H9 (cell line): ENCODE results near the gene TIGD1. TPM values are rescaled to one million over a fixed set of nuclear protein-coding genes. Genes with fewer than 3 reads are reported as not detected.

Source experiments
- DNase-seq: peaks from one replicate; pipeline ENCODE4 v3.0.0-alpha.2; 2017
- H2AFZ ChIP-seq: one replicate; pipeline ENCODE4 v1.6.1; 2013; ENCODE audit warnings: mild to moderate bottlenecking, low read length, control low read depth, moderate library complexity
- H2AK5ac ChIP-seq: 2 replicates; pipeline ENCODE4 v1.6.1; 2013; ENCODE audit warnings: low read length, control low read depth, mixed read lengths; ENCODE audit not compliant: insufficient read length
- H2BK120ac ChIP-seq: one replicate; pipeline ENCODE4 v1.6.1; 2013; ENCODE audit warnings: low read depth, mild to moderate bottlenecking, low read length, control low read depth, inconsistent platforms; ENCODE audit not compliant: poor library complexity, severe bottlenecking
- H2BK12ac ChIP-seq: 2 replicates; pipeline ENCODE4 v1.6.1; 2013; ENCODE audit warnings: low read length, control low read depth, mixed read lengths, low read depth; ENCODE audit not compliant: insufficient read length
- H2BK15ac ChIP-seq: 2 replicates; pipeline ENCODE4 v1.6.1; 2013; ENCODE audit warnings: low read depth, low read length, control low read depth
- H2BK20ac ChIP-seq: one replicate; pipeline ENCODE4 v1.6.1; 2013; ENCODE audit warnings: low read depth, mild to moderate bottlenecking, low read length, control low read depth, inconsistent platforms; ENCODE audit not compliant: poor library complexity, severe bottlenecking
- H2BK5ac ChIP-seq: 2 replicates; pipeline ENCODE4 v1.6.1; 2013; ENCODE audit warnings: low read length, control low read depth, mixed read lengths; ENCODE audit not compliant: insufficient read length
- H3K14ac ChIP-seq: 2 replicates; pipeline ENCODE4 v1.6.1; 2013; ENCODE audit warnings: low read length, control low read depth; ENCODE audit not compliant: insufficient read depth
- H3K18ac ChIP-seq: 2 replicates; pipeline ENCODE4 v1.6.1; 2013; ENCODE audit warnings: low read depth, mild to moderate bottlenecking, mixed read lengths, low read length, control low read depth; ENCODE audit not compliant: insufficient read length
- H3K23ac ChIP-seq: 2 replicates; pipeline ENCODE4 v1.6.1; 2013; ENCODE audit warnings: low read length, control low read depth, mixed read lengths, low read depth; ENCODE audit not compliant: insufficient read length
- H3K23me2 ChIP-seq: 2 replicates; pipeline ENCODE4 v1.6.1; 2013; ENCODE audit warnings: low read depth, mild to moderate bottlenecking, mixed read lengths, low read length, control low read depth; ENCODE audit not compliant: insufficient read length, poor library complexity, severe bottlenecking
- H3K27ac ChIP-seq: 2 replicates; pipeline ENCODE4 v1.5.1; 2013; ENCODE audit warnings: low read length, control low read depth, mixed read lengths, low read depth; ENCODE audit not compliant: insufficient read length
- H3K27me3 ChIP-seq: 2 replicates; pipeline ENCODE4 v1.6.1; 2013; ENCODE audit warnings: low read length, control low read depth, inconsistent platforms; ENCODE audit not compliant: insufficient read depth
- H3K4ac ChIP-seq: 2 replicates; pipeline ENCODE4 v1.6.1; 2013; ENCODE audit warnings: low read depth, mild to moderate bottlenecking, control low read depth, inconsistent platforms, low read length, moderate library complexity
- H3K4me1 ChIP-seq: 2 replicates; pipeline ENCODE4 v1.6.1; 2013; ENCODE audit warnings: low read length, control low read depth, inconsistent platforms; ENCODE audit not compliant: insufficient read depth
- H3K4me2 ChIP-seq: 2 replicates; pipeline ENCODE4 v1.6.1; 2013; ENCODE audit warnings: low read length, control low read depth, mixed read lengths; ENCODE audit not compliant: insufficient read length, insufficient read depth
- H3K56ac ChIP-seq: 2 replicates; pipeline ENCODE4 v1.6.1; 2013; ENCODE audit warnings: low read depth, mild to moderate bottlenecking, mixed read lengths, low read length, control low read depth; ENCODE audit not compliant: insufficient read length
- H3K79me1 ChIP-seq: 2 replicates; pipeline ENCODE4 v1.6.1; 2013; ENCODE audit warnings: low read depth, mild to moderate bottlenecking, moderate library complexity, low read length, control low read depth, inconsistent platforms; ENCODE audit not compliant: insufficient read depth, poor library complexity, severe bottlenecking
- H3K79me2 ChIP-seq: 2 replicates; pipeline ENCODE4 v1.6.1; 2013; ENCODE audit warnings: low read length, control low read depth, inconsistent platforms; ENCODE audit not compliant: insufficient read depth
- H3K9ac ChIP-seq: 2 replicates; pipeline ENCODE4 v1.6.1; 2013; ENCODE audit warnings: low read length, control low read depth, mixed read lengths; ENCODE audit not compliant: insufficient read length; ENCODE audit errors: extremely low read depth
- H3K9me3 ChIP-seq: one replicate; pipeline ENCODE4 v1.6.1; 2013; ENCODE audit warnings: low read depth, low read length, inconsistent platforms; ENCODE audit not compliant: control insufficient read depth
- H3T11ph ChIP-seq: one replicate; pipeline ENCODE4 v1.6.1; 2013; ENCODE audit warnings: mild to moderate bottlenecking, low read length, control low read depth, inconsistent platforms
- H4K20me1 ChIP-seq: one replicate; pipeline ENCODE4 v1.6.1; 2013; ENCODE audit not compliant: control insufficient read depth, insufficient read length, insufficient read depth
- H4K5ac ChIP-seq: 2 replicates; pipeline ENCODE4 v1.6.1; 2013; ENCODE audit warnings: low read depth, mild to moderate bottlenecking, mixed read lengths, low read length, control low read depth; ENCODE audit not compliant: insufficient read length
- H4K8ac ChIP-seq: replicated peaks from 2 replicates; pipeline ENCODE4 v1.6.1; 2013; ENCODE audit warnings: low read length, control low read depth, mixed read lengths, low read depth; ENCODE audit not compliant: insufficient read length
- H4K91ac ChIP-seq: 2 replicates; pipeline ENCODE4 v1.6.1; 2013; ENCODE audit warnings: low read depth, mild to moderate bottlenecking, moderate library complexity, mixed read lengths, low read length, control low read depth; ENCODE audit not compliant: insufficient read length
- H3K27ac Mint-ChIP-seq, 3 experiments: 2 replicates in 2 of 3; 3 replicates in 1 of 3; pipeline ENCODE4 v1.8.0; 2020 to 2021; ENCODE audit warnings: mixed read lengths in 3 of 3, mild to moderate bottlenecking in 1 of 3, moderate library complexity in 1 of 3
- H3K27me3 Mint-ChIP-seq: 2 replicates; pipeline ENCODE4 v1.8.0; 2021; ENCODE audit warnings: low read depth, mild to moderate bottlenecking, moderate library complexity, mixed read lengths
- H3K36me3 Mint-ChIP-seq, 3 experiments: 2 replicates in 2 of 3; 3 replicates in 1 of 3; pipeline ENCODE4 v1.8.0; 2020 to 2021; ENCODE audit warnings: low read depth in 3 of 3, mixed read lengths in 3 of 3; ENCODE audit not compliant: insufficient read depth in 1 of 3
- H3K4me1 Mint-ChIP-seq, 2 experiments: 2 replicates each; pipeline ENCODE4 v1.8.0; 2020; ENCODE audit warnings: mixed read lengths in 2 of 2
- H3K4me3 Mint-ChIP-seq, 2 experiments: 2 replicates in 1 of 2; 3 replicates in 1 of 2; pipeline ENCODE4 v1.8.0; 2020 to 2021; ENCODE audit warnings: mild to moderate bottlenecking in 2 of 2, mixed read lengths in 2 of 2, moderate library complexity in 1 of 2
- H3K9me3 Mint-ChIP-seq, 2 experiments: 2 replicates in 1 of 2; 3 replicates in 1 of 2; pipeline ENCODE4 v1.8.0; 2020; ENCODE audit warnings: mild to moderate bottlenecking in 2 of 2, mixed read lengths in 2 of 2, moderate library complexity in 1 of 2
- WGBS: extraction: QIAGEN DNeasy Blood & Tissue Kit; methylation state at CpG from one replicate; pipeline ENCODE4 v1.1.7; 2013; ENCODE audit warnings: missing lambda C conversion rate, low lambda C conversion rate, mixed read lengths; ENCODE audit not compliant: insufficient read length; ENCODE audit errors: extremely low coverage; 5-methylcytosine and 5-hydroxymethylcytosine counted together
- total RNA-seq: library from RNA; stranded (reverse); gene quantifications from 2 replicates; pipeline ENCODE4 v1.2.1, GENCODE V29; 2021
- TF ChIP-seq, protein P1 (sequence below): fragments of 200-600 bp; sonication (generic); conservative IDR thresholded peaks from 3 replicates; pipeline ENCODE4 v1.8.0; 2021; ENCODE audit warnings: antibody characterized with exemption, mild to moderate bottlenecking

The TIGD1 gene
- total RNA-seq, 1 experiment from 2014 or later = 6.3 TPM

DNA sequence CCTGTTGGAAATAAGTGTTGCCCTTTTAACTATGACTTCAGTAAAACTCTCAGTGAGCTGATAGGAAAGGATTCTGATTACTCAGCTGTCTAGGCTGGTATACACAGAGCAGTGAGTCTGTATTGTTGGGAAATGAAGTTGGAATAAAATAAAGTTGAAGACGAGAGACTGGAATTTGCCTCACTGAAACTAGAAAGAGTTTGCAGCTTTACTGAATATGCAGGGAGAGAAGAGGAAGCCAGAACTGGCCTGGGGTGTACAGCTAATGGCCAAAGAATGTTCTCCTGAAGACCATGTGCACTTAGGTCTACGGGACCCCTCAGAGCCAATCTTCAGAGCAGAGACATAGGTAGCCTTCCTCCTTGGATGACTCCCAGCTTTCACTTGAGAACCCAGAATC lies 26.6 kb upstream of the TIGD1 start:
- Histone ChIP-seq H2BK20ac (no peak overlapping the region), H3K23me2 (no peaks in the 10 kb centered on the region), H4K20me1 (no peaks in the 10 kb centered on the region), H3K4me2 (no peak overlapping the region), H4K8ac (no peak overlapping the region), H2AFZ (no peak overlapping the region), H3K27ac (no peak overlapping the region), H3K27me3 (no peaks in the 10 kb centered on the region), H4K91ac (no peak overlapping the region), H2AK5ac (no peak overlapping the region), H2BK5ac (no peak overlapping the region), H4K5ac (no peak overlapping the region), H3K79me1 (no peaks in the 10 kb centered on the region), H3K4ac (no peak overlapping the region), H3K23ac (no peak overlapping the region), H3K18ac (no peak overlapping the region), H3T11ph (no peak overlapping the region), H3K9me3 (no peaks in the 10 kb centered on the region), H3K56ac (no peak overlapping the region), H2BK15ac (no peak overlapping the region), H3K9ac (no peak overlapping the region), H3K14ac (no peak overlapping the region), H2BK120ac (no peak overlapping the region), H3K79me2 (no peaks in the 10 kb centered on the region), H3K4me1 (no peaks in the 10 kb centered on the region), H2BK12ac (no peak overlapping the region)
- TF ChIP-seq, protein P1, sequence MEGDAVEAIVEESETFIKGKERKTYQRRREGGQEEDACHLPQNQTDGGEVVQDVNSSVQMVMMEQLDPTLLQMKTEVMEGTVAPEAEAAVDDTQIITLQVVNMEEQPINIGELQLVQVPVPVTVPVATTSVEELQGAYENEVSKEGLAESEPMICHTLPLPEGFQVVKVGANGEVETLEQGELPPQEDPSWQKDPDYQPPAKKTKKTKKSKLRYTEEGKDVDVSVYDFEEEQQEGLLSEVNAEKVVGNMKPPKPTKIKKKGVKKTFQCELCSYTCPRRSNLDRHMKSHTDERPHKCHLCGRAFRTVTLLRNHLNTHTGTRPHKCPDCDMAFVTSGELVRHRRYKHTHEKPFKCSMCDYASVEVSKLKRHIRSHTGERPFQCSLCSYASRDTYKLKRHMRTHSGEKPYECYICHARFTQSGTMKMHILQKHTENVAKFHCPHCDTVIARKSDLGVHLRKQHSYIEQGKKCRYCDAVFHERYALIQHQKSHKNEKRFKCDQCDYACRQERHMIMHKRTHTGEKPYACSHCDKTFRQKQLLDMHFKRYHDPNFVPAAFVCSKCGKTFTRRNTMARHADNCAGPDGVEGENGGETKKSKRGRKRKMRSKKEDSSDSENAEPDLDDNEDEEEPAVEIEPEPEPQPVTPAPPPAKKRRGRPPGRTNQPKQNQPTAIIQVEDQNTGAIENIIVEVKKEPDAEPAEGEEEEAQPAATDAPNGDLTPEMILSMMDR = no peak
- Mint-ChIP-seq H3K27me3 (no peaks in the 10 kb centered on the region), H3K36me3 (peaks cover 4 to 59% (median 37%) of the 10 kb centered on the region in 3 experiments; a peak in 6 of 7 replicates), H3K9me3 (no peaks in the 10 kb centered on the region), H3K27ac (no peak overlapping the region), H3K4me3 (no peak overlapping the region), H3K4me1 (no peaks in the 10 kb centered on the region)
- no peak for DNase-seq
- WGBS = no CpG with 5 or more reads among the region's 2 CpGs
